Transverse colon (tissue), 3 donors: ENCODE data around the gene MIEF1.

Experiments used
- EP300 ChIP-seq: sonication (generic); formaldehyde crosslinking; IDR thresholded peaks from one replicate; pipeline ENCODE4 v1.6.1; 2017; ENCODE audit warnings: antibody characterized with exemption, low read depth
- TF ChIP-seq, protein P1 (sequence below), 5 experiments: fragments of 200-600 bp in 3 of 5; fragments of 450-650 bp in 2 of 5; sonication (generic) in 3 of 5; IDR thresholded peaks; 1 replicate in 2 of 5; 2 replicates in 3 of 5; pipeline ENCODE4 v1.5.1; 2016 to 2017; ENCODE audit warnings: antibody characterized with exemption in 5 of 5, inconsistent platforms in 3 of 5, mild to moderate bottlenecking in 2 of 5, moderate library complexity in 1 of 5

DNA sequence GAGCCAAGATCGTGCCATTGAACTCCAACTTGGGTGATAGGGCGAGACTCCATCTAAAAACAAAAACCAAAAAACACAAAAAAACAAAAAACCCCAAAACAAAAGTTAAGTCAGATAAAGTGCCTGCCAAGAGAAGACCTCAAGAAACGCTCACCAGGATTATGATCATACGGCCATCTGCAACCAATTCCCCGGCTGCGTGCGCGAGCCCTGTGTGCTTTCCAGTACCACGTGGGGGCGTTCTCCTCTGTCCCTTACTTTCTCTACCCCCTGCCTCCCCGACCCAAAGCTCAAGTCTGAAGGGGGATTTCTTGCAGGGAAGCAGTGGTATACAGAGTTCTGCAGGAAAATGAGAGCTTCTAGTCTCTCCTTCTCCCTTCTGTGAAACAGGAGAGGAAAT is 41.0 kb downstream of the MIEF1 start:
- TF ChIP-seq, protein P1, sequence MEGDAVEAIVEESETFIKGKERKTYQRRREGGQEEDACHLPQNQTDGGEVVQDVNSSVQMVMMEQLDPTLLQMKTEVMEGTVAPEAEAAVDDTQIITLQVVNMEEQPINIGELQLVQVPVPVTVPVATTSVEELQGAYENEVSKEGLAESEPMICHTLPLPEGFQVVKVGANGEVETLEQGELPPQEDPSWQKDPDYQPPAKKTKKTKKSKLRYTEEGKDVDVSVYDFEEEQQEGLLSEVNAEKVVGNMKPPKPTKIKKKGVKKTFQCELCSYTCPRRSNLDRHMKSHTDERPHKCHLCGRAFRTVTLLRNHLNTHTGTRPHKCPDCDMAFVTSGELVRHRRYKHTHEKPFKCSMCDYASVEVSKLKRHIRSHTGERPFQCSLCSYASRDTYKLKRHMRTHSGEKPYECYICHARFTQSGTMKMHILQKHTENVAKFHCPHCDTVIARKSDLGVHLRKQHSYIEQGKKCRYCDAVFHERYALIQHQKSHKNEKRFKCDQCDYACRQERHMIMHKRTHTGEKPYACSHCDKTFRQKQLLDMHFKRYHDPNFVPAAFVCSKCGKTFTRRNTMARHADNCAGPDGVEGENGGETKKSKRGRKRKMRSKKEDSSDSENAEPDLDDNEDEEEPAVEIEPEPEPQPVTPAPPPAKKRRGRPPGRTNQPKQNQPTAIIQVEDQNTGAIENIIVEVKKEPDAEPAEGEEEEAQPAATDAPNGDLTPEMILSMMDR (IDR thresholded peaks at IDR 0.05) = peak in 2 of 5 experiments; percentile 8 to 17
- TF ChIP-seq EP300 = no peak
